Liver (tissue), 3 donors: ENCODE data around the gene GLIPR2.

ENCODE experiments used
- CTCF ChIP-seq: fragments of 150-350 bp; IDR thresholded peaks from 2 replicates; pipeline ENCODE4 v1.5.1; 2017; ENCODE audit warnings: improper control_type of control experiment, low read depth, low read length; ENCODE audit not compliant: missing input control
- RAD21 ChIP-seq, 2 donors: IDR thresholded peaks; 2 replicates each; pipeline ENCODE4 v1.6.1; 2016; ENCODE audit warnings: antibody characterized with exemption in 2 of 2, mild to moderate bottlenecking in 2 of 2
- TAF1 ChIP-seq: conservative IDR thresholded peaks from 2 replicates; pipeline ENCODE4 v1.6.1; 2016; ENCODE audit warnings: antibody characterized with exemption, mild to moderate bottlenecking
- YY1 ChIP-seq: IDR thresholded peaks from 2 replicates; pipeline ENCODE4 v1.6.1; 2016; ENCODE audit warnings: antibody characterized with exemption, mild to moderate bottlenecking
- donor health status: healthy.
- donor health status: healthy.

- TF ChIP-seq TAF1 (no peak), CTCF (no peak), YY1 (no peak), RAD21 (IDR thresholded peaks at IDR 0.05) (no peak)
Observed at GRCh38 chr9:36092014-36092413, 44.5 kb upstream of the GLIPR2 start.
